ENCODE results near the gene STK32C.
"Not testable (repeated sequence)": the region's sequence is repeated elsewhere in the genome, so short reads cannot be mapped to it uniquely, and the experiment has no call there.

Gene STK32C

GRCh38 chr10:132307823-132308586, at the start of gene STK32C:
TSS of gene STK32C (minus strand) at chr10:132307950. CDS start at chr10:132307833, 117 bp downstream.
- DNase-seq (ENCODE audit: low read depth): peak; percentile 68

GRCh38 chr10:132356621-132357195, 49.0 kb upstream of the STK32C start:
- DNase-seq (ENCODE audit: low read depth): no peak

GRCh38 chr10:132355754-132356153, 48.0 kb upstream of the STK32C start:
- DNase-seq (ENCODE audit: low read depth): no peak

GRCh38 chr10:132355297-132355696, 47.5 kb upstream of the STK32C start:
- DNase-seq (ENCODE audit: low read depth): no peak

- DNase-seq (ENCODE audit: low read depth): no peak
Observed at GRCh38 chr10:132354356-132355094, 46.8 kb upstream of the STK32C start.

GRCh38 chr10:132353456-132354355, 46.0 kb upstream of the STK32C start:
- DNase-seq (ENCODE audit: low read depth): no peak

GRCh38 chr10:132352462-132353308, 44.9 kb upstream of the STK32C start:
- DNase-seq (ENCODE audit: low read depth): not testable (repeated sequence)

GRCh38 chr10:132351611-132352010, 43.9 kb upstream of the STK32C start:
- DNase-seq (ENCODE audit: low read depth): no peak

GRCh38 chr10:132350946-132351345, 43.2 kb upstream of the STK32C start:
- no peak for DNase-seq (ENCODE audit: low read depth)

- DNase-seq (ENCODE audit: low read depth): no peak
Observed at GRCh38 chr10:132350391-132350790, 42.6 kb upstream of the STK32C start.

GRCh38 chr10:132349766-132350165, 42.0 kb upstream of the STK32C start:
- no peak for DNase-seq (ENCODE audit: low read depth)

GRCh38 chr10:132347931-132348267, 40.1 kb upstream of the STK32C start:
- no peak for DNase-seq (ENCODE audit: low read depth)

- no peak for DNase-seq (ENCODE audit: low read depth)
Observed at GRCh38 chr10:132347211-132347930, 39.6 kb upstream of the STK32C start.

- no peak for DNase-seq (ENCODE audit: low read depth)
Observed at GRCh38 chr10:132346806-132347205, 39.1 kb upstream of the STK32C start.

- no peak for DNase-seq (ENCODE audit: low read depth)
Observed at GRCh38 chr10:132345345-132345744, 37.6 kb upstream of the STK32C start.

GRCh38 chr10:132344386-132344785, 36.6 kb upstream of the STK32C start:
- DNase-seq (ENCODE audit: low read depth): no peak

GRCh38 chr10:132342553-132342952, 34.8 kb upstream of the STK32C start:
- DNase-seq (ENCODE audit: low read depth): no peak

- DNase-seq (ENCODE audit: low read depth): no peak
Observed at GRCh38 chr10:132341781-132342180, 34.0 kb upstream of the STK32C start.

GRCh38 chr10:132341017-132341416, 33.3 kb upstream of the STK32C start:
- DNase-seq (ENCODE audit: low read depth): no peak

GRCh38 chr10:132339276-132339675, 31.5 kb upstream of the STK32C start:
- no peak for DNase-seq (ENCODE audit: low read depth)

GRCh38 chr10:132338876-132339275, 31.1 kb upstream of the STK32C start:
- DNase-seq (ENCODE audit: low read depth): no peak
